Natural killer cell (primary cell): ENCODE results near the gene SPIRE1. TPM values are rescaled to one million over a fixed set of nuclear protein-coding genes. Genes with fewer than 3 reads are reported as not detected.

Experiments used
- ATAC-seq, 3 donors: fragments of 150-1000 bp in 2 of 3; fragments of 200-7000 bp in 1 of 3; cut with Tn5 transposase; 1 replicate in 1 of 3; 2 replicates in 2 of 3; pipeline ENCODE4 v1.10.0; 2021; ENCODE audit warnings: mild to moderate bottlenecking in 2 of 3, moderate library complexity in 2 of 3
- DNase-seq, 2 donors: peaks; one replicate each; pipeline versions ENCODE4 v3.0.0 to v3.0.0-alpha.2; 2013 to 2021; ENCODE audit warnings: mixed read lengths in 1 of 2
- H3K27ac ChIP-seq: one replicate; pipeline ENCODE4 v1.5.1; 2013; ENCODE audit warnings: mild to moderate bottlenecking, low read length
- H3K27me3 ChIP-seq: one replicate; pipeline ENCODE4 v1.6.1; 2013; ENCODE audit warnings: low read length; ENCODE audit not compliant: control insufficient read depth, insufficient read depth
- H3K36me3 ChIP-seq: one replicate; pipeline ENCODE4 v1.6.1; 2013; ENCODE audit warnings: low read length; ENCODE audit not compliant: control insufficient read depth, insufficient read depth
- H3K4me1 ChIP-seq: one replicate; pipeline ENCODE4 v1.6.1; 2013; ENCODE audit warnings: low read length; ENCODE audit not compliant: control insufficient read depth, insufficient read depth
- H3K4me3 ChIP-seq: one replicate; pipeline ENCODE4 v1.5.1; 2013; ENCODE audit warnings: low read length
- H3K9me3 ChIP-seq: one replicate; pipeline ENCODE4 v1.6.1; 2013; ENCODE audit warnings: low read length; ENCODE audit not compliant: control insufficient read depth, insufficient read depth
- H3K27ac Mint-ChIP-seq, 2 donors: one replicate each; pipeline ENCODE4 v1.8.0; 2022; ENCODE audit warnings: mild to moderate bottlenecking in 2 of 2, mixed read lengths in 2 of 2, moderate library complexity in 1 of 2
- H3K27me3 Mint-ChIP-seq, 2 donors: one replicate each; pipeline ENCODE4 v1.8.0; 2022; ENCODE audit warnings: low read depth in 2 of 2, mixed read lengths in 2 of 2
- H3K36me3 Mint-ChIP-seq: one replicate; pipeline ENCODE4 v1.8.0; 2022; ENCODE audit warnings: mixed read lengths
- H3K4me1 Mint-ChIP-seq, 2 donors: one replicate each; pipeline ENCODE4 v1.8.0; 2022; ENCODE audit warnings: mixed read lengths in 2 of 2
- H3K4me3 Mint-ChIP-seq: one replicate; pipeline ENCODE4 v1.8.0; 2022; ENCODE audit warnings: mild to moderate bottlenecking, moderate library complexity, mixed read lengths
- H3K9me3 Mint-ChIP-seq, 2 donors: one replicate each; pipeline ENCODE4 v1.8.0; 2022; ENCODE audit warnings: mixed read lengths in 2 of 2
- WGBS: methylation state at CpG from one replicate; pipeline ENCODE4 v1.1.7; 2013; ENCODE audit warnings: missing lambda C conversion rate; ENCODE audit not compliant: insufficient coverage; 5-methylcytosine and 5-hydroxymethylcytosine counted together
- intact Hi-C: fragments of 100-400 bp; cut with micrococcal nuclease; formaldehyde crosslinking; loops from one replicate; pipeline ENCODE4 v1.14.2; 2022
- total RNA-seq, 4 donors: library from RNA; stranded (reverse); fragments of 120-200 nt in 1 of 4; gene quantifications; one replicate each; pipeline versions ENCODE4 v1.2.3 to v1.2.4, GENCODE V29; 2013 to 2022
- TF ChIP-seq, protein P1 (sequence below): fragments of 200-600 bp; IDR thresholded peaks from one replicate; pipeline ENCODE4 v1.8.0; 2022; ENCODE audit warnings: antibody characterized with exemption

SPIRE1 gene
- total RNA-seq, 3 donors from 2014 or later (not counting 1 experiment from before 2014, with no cell fraction given), result 4.8 to 6.7 (median 5.4) TPM

GRCh38 chr18:12585218-12585617 is 72.7 kb downstream of the SPIRE1 start:
- H3K27me3 Mint-ChIP-seq, result no peaks in the 10 kb centered on the region
- no peak for ATAC-seq
- Histone ChIP-seq H3K4me3 (no peak overlapping the region), H3K27me3 (no peaks in the 10 kb centered on the region), H3K36me3 (no peaks in the 10 kb centered on the region), H3K27ac (no peak overlapping the region), H3K9me3 (no peaks in the 10 kb centered on the region), H3K4me1 (no peaks in the 10 kb centered on the region)
- no peak overlapping the region for H3K27ac Mint-ChIP-seq
- H3K4me1 Mint-ChIP-seq, result no peaks in the 10 kb centered on the region
- no peaks in the 10 kb centered on the region for H3K36me3 Mint-ChIP-seq
- intact Hi-C loops, result no loop called here
- 100% methylated on average over 1 of the region's 1 CpG for WGBS
- no peak overlapping the region for H3K4me3 Mint-ChIP-seq
- TF ChIP-seq, protein P1, sequence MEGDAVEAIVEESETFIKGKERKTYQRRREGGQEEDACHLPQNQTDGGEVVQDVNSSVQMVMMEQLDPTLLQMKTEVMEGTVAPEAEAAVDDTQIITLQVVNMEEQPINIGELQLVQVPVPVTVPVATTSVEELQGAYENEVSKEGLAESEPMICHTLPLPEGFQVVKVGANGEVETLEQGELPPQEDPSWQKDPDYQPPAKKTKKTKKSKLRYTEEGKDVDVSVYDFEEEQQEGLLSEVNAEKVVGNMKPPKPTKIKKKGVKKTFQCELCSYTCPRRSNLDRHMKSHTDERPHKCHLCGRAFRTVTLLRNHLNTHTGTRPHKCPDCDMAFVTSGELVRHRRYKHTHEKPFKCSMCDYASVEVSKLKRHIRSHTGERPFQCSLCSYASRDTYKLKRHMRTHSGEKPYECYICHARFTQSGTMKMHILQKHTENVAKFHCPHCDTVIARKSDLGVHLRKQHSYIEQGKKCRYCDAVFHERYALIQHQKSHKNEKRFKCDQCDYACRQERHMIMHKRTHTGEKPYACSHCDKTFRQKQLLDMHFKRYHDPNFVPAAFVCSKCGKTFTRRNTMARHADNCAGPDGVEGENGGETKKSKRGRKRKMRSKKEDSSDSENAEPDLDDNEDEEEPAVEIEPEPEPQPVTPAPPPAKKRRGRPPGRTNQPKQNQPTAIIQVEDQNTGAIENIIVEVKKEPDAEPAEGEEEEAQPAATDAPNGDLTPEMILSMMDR, result no peak
- H3K9me3 Mint-ChIP-seq, result no peaks in the 10 kb centered on the region
- no peak for DNase-seq

- no peaks in the 10 kb centered on the region for H3K36me3 Mint-ChIP-seq
Measured at GRCh38 chr18:12580630-12581342, 77.1 kb downstream of the SPIRE1 start.

GRCh38 chr18:12579775-12580174 is 78.1 kb downstream of the SPIRE1 start:
- TF ChIP-seq, protein P1, result no peak
- H3K4me1 Mint-ChIP-seq, result no peaks in the 10 kb centered on the region
- Histone ChIP-seq H3K9me3 (no peaks in the 10 kb centered on the region), H3K4me3 (no peak overlapping the region), H3K27me3 (no peaks in the 10 kb centered on the region), H3K27ac (no peak overlapping the region), H3K36me3 (no peaks in the 10 kb centered on the region), H3K4me1 (no peaks in the 10 kb centered on the region)
- H3K4me3 Mint-ChIP-seq, result no peak overlapping the region
- intact Hi-C loops, result no loop called here
- no peak for ATAC-seq
- H3K27me3 Mint-ChIP-seq, result no peaks in the 10 kb centered on the region
- H3K9me3 Mint-ChIP-seq, result no peaks in the 10 kb centered on the region
- no peak overlapping the region for H3K27ac Mint-ChIP-seq
- DNase-seq, result no peak
- no peaks in the 10 kb centered on the region for H3K36me3 Mint-ChIP-seq
- 51% methylated on average over 2 of the region's 2 CpGs for WGBS

More at GRCh38 chr18:12580630-12581342, 77.1 kb downstream of the SPIRE1 start:
- Mint-ChIP-seq H3K27me3 (no peaks in the 10 kb centered on the region), H3K9me3 (no peaks in the 10 kb centered on the region), H3K4me1 (no peaks in the 10 kb centered on the region), H3K4me3 (no peak overlapping the region), H3K27ac (no peak overlapping the region)
- Histone ChIP-seq H3K4me1 (no peaks in the 10 kb centered on the region), H3K27ac (no peak overlapping the region), H3K27me3 (no peaks in the 10 kb centered on the region), H3K4me3 (no peak overlapping the region), H3K36me3 (no peaks in the 10 kb centered on the region), H3K9me3 (no peaks in the 10 kb centered on the region)
- no peak for ATAC-seq
- TF ChIP-seq, protein P1, result no peak
- intact Hi-C loops, result no loop called here
- 88% methylated on average over 8 of the region's 9 CpGs for WGBS
- no peak for DNase-seq

DNA sequence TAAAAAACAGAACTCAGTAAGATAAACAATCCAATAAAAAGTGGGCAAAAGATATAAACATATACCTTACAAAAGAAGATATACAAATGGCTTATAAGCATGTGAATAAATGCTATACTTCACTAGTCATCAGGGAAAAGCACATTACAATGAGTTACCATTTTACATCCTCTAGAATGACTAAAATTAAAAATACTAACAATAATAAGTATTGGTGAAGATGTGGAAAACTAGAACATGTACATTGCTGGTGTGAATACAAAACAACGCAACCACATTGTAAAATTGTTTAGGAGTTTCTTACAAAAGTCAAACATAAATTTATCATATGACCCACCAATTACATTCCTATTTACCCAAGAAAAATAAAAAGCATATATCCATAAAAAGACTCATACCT is 80.1 kb downstream of the SPIRE1 start:
- H3K36me3 ChIP-seq, result no peaks in the 10 kb centered on the region
- no peaks in the 10 kb centered on the region for H3K27me3 ChIP-seq
- intact Hi-C loops, result no loop called here
- no peak overlapping the region for H3K27ac ChIP-seq
- no peak overlapping the region for H3K27ac Mint-ChIP-seq
- H3K27me3 Mint-ChIP-seq, result no peaks in the 10 kb centered on the region
- no peaks in the 10 kb centered on the region for H3K9me3 ChIP-seq
- DNase-seq, result no peak
- no peak overlapping the region for H3K4me3 Mint-ChIP-seq
- no peaks in the 10 kb centered on the region for H3K36me3 Mint-ChIP-seq
- H3K4me1 ChIP-seq, result no peaks in the 10 kb centered on the region
- no CpG with 5 or more reads among the region's 1 CpG for WGBS
- no peaks in the 10 kb centered on the region for H3K4me1 Mint-ChIP-seq
- ATAC-seq, result no peak
- H3K9me3 Mint-ChIP-seq, result no peaks in the 10 kb centered on the region
- H3K4me3 ChIP-seq, result no peak overlapping the region
- TF ChIP-seq, protein P1, result no peak
